Fibroblast of lung (primary cell): ENCODE measurements around the gene DYSF. TPM values are rescaled to one million over a fixed set of nuclear protein-coding genes. Genes with fewer than 3 reads are reported as not detected.

Experiments used
- DNase-seq, 2 donors: peaks; one replicate each; pipeline versions ENCODE4 v3.0.0 to v3.0.0-alpha.2; 2010; ENCODE audit warnings: low read depth in 2 of 2
- H2AFZ ChIP-seq: 2 replicates; pipeline ENCODE4 v1.5.1; 2012; ENCODE audit warnings: low read length, control low read depth, inconsistent platforms
- H3K27ac ChIP-seq: 2 replicates; pipeline ENCODE4 v1.5.1; 2011; ENCODE audit warnings: low read length, control low read depth; ENCODE audit not compliant: insufficient read depth
- H3K27me3 ChIP-seq: 2 replicates; pipeline ENCODE4 v1.5.1; 2011; ENCODE audit warnings: mild to moderate bottlenecking, low read length; ENCODE audit not compliant: control insufficient read depth, insufficient read depth
- H3K36me3 ChIP-seq: 2 replicates; pipeline ENCODE4 v1.5.1; 2011; ENCODE audit warnings: low read length; ENCODE audit not compliant: control insufficient read depth, insufficient read depth
- H3K4me1 ChIP-seq: 2 replicates; pipeline ENCODE4 v1.5.1; 2011; ENCODE audit warnings: low read length; ENCODE audit not compliant: control insufficient read depth, insufficient read depth; ENCODE audit errors: extremely low read depth
- H3K4me2 ChIP-seq: 2 replicates; pipeline ENCODE4 v1.5.1; 2011; ENCODE audit warnings: low read length, control low read depth; ENCODE audit not compliant: insufficient read depth; ENCODE audit errors: extremely low read depth
- H3K4me3 ChIP-seq, 4 experiments: fragments of 200-600 bp in 1 of 4; sonication (generic) in 1 of 4; replicated peaks in 1 of 4; 2 replicates each; pipeline ENCODE4 v1.5.1; 2011 to 2016; ENCODE audit warnings: low read length in 4 of 4, low read depth in 3 of 4, mild to moderate bottlenecking in 3 of 4, control low read depth in 2 of 4, inconsistent platforms in 1 of 4, mixed read lengths in 1 of 4; ENCODE audit not compliant: insufficient read depth in 1 of 4; ENCODE audit errors: control extremely low read depth in 1 of 4
- H3K79me2 ChIP-seq: 2 replicates; pipeline ENCODE4 v1.5.1; 2012; ENCODE audit warnings: mild to moderate bottlenecking, low read length, inconsistent platforms; ENCODE audit not compliant: control insufficient read depth, insufficient read depth
- H3K9ac ChIP-seq: 2 replicates; pipeline ENCODE4 v1.5.1; 2011; ENCODE audit warnings: mild to moderate bottlenecking, low read length, control low read depth; ENCODE audit not compliant: insufficient read depth
- H3K9me3 ChIP-seq: 2 replicates; pipeline ENCODE4 v1.5.1; 2012; ENCODE audit warnings: low read depth, low read length; ENCODE audit not compliant: control insufficient read depth, insufficient read depth
- H4K20me1 ChIP-seq: 2 replicates; pipeline ENCODE4 v1.5.1; 2011; ENCODE audit warnings: low read length; ENCODE audit not compliant: control insufficient read depth, insufficient read depth; ENCODE audit errors: extremely low read depth
- EZH2 ChIP-seq: IDR thresholded peaks from 2 replicates; pipeline ENCODE4 v1.5.1; 2012; ENCODE audit warnings: low read length, control low read depth, mild to moderate bottlenecking; ENCODE audit errors: missing control alignments
- polyA plus RNA-seq, 2 donors: library from polyadenylated mRNA; depleted of rRNA in 1 of 2; stranded (reverse) in 1 of 2; unstranded in 1 of 2; fragments of >200 nt; gene quantifications; 2 replicates each; pipeline ENCODE4 v1.2.1, GENCODE V29; 2011 to 2012; ENCODE audit warnings: missing spikeins in 1 of 2
- total RNA-seq: library from RNA; depleted of rRNA; stranded (reverse); fragments of >200 nt; gene quantifications from 2 replicates; pipeline ENCODE4 v1.2.1, GENCODE V29; 2014
- TF ChIP-seq, protein P1 (sequence below), 2 donors: IDR thresholded peaks in 1 of 2; conservative IDR thresholded peaks in 1 of 2; 1 replicate in 1 of 2; 2 replicates in 1 of 2; pipeline ENCODE4 v1.5.1; 2011 to 2012; ENCODE audit warnings: low read length in 2 of 2, control low read depth in 1 of 2, inconsistent platforms in 1 of 2, low read depth in 1 of 2, mild to moderate bottlenecking in 1 of 2

DYSF gene
- total and polyA plus RNA-seq, 2 donors (not counting 1 experiment from before 2014, with no cell fraction given): under 0.01 to 0.67 TPM

DNA sequence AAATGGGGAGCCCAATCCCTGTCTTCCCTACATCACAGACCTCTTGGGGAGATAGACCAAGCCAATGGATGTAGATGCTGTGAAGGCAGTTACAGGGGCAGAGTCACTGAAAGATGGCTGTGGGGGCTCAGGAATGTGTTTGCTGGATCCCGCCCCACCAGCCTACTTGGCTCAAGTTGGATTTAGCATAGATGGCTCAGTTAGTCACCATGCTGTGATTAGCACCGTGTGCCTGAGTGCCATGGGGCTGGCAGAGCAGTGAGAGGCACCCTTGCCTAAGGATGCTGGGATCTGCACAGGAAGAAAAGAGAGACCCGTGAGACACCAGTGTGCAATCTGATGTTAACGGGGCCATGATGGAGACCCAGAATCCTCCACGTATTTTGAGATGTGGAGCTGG lies 228.3 kb downstream of the DYSF start:
- no peak overlapping the region for H3K4me3 ChIP-seq
- no peak overlapping the region for H3K9ac ChIP-seq
- TF ChIP-seq, protein P1, sequence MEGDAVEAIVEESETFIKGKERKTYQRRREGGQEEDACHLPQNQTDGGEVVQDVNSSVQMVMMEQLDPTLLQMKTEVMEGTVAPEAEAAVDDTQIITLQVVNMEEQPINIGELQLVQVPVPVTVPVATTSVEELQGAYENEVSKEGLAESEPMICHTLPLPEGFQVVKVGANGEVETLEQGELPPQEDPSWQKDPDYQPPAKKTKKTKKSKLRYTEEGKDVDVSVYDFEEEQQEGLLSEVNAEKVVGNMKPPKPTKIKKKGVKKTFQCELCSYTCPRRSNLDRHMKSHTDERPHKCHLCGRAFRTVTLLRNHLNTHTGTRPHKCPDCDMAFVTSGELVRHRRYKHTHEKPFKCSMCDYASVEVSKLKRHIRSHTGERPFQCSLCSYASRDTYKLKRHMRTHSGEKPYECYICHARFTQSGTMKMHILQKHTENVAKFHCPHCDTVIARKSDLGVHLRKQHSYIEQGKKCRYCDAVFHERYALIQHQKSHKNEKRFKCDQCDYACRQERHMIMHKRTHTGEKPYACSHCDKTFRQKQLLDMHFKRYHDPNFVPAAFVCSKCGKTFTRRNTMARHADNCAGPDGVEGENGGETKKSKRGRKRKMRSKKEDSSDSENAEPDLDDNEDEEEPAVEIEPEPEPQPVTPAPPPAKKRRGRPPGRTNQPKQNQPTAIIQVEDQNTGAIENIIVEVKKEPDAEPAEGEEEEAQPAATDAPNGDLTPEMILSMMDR (conservative IDR thresholded peaks at IDR 0.05 in 1 of 2, IDR thresholded peaks at IDR 0.05 in 1 of 2; ENCODE audit: low read depth in 1 of 2, low read length in 2 of 2): no peak
- TF ChIP-seq EZH2: no peak
- DNase-seq: no peak
- no peak overlapping the region for H2AFZ ChIP-seq
- no peaks in the 10 kb centered on the region for H3K36me3 ChIP-seq
- H3K27me3 ChIP-seq: no peaks in the 10 kb centered on the region
- H3K9me3 ChIP-seq: no peaks in the 10 kb centered on the region
- no peak overlapping the region for H3K4me2 ChIP-seq
- H3K4me1 ChIP-seq: no peaks in the 10 kb centered on the region
- no peaks in the 10 kb centered on the region for H3K79me2 ChIP-seq
- H3K27ac ChIP-seq: no peak overlapping the region
- no peaks in the 10 kb centered on the region for H4K20me1 ChIP-seq

DNA sequence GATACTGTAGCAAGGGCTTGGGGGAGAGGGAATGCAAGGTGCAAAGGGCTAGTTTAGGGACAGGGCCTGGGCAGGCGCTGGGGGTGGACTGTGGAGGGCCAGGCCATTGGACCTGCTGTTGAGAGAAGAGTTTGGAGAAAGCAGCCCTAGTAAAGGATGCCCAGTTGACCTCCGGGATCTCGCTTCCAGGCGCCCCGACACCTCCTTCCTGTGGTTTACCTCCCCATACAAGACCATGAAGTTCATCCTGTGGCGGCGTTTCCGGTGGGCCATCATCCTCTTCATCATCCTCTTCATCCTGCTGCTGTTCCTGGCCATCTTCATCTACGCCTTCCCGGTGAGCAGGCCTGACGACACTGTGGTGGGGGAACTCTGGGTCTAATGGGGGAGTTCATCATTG lies 229.0 kb downstream of the DYSF start:
- no peak for TF ChIP-seq EZH2
- TF ChIP-seq, protein P1 (conservative IDR thresholded peaks at IDR 0.05 in 1 of 2, IDR thresholded peaks at IDR 0.05 in 1 of 2; ENCODE audit: low read depth in 1 of 2, low read length in 2 of 2): no peak
- no peaks in the 10 kb centered on the region for H3K27me3 ChIP-seq
- DNase-seq: no peak
- no peak overlapping the region for H3K9ac ChIP-seq
- H2AFZ ChIP-seq: no peak overlapping the region
- H3K4me3 ChIP-seq: no peak overlapping the region
- no peak overlapping the region for H3K4me2 ChIP-seq
- no peaks in the 10 kb centered on the region for H4K20me1 ChIP-seq
- H3K36me3 ChIP-seq: no peaks in the 10 kb centered on the region
- H3K9me3 ChIP-seq: no peaks in the 10 kb centered on the region
- H3K79me2 ChIP-seq: no peaks in the 10 kb centered on the region
- no peak overlapping the region for H3K27ac ChIP-seq
- no peaks in the 10 kb centered on the region for H3K4me1 ChIP-seq

DNA sequence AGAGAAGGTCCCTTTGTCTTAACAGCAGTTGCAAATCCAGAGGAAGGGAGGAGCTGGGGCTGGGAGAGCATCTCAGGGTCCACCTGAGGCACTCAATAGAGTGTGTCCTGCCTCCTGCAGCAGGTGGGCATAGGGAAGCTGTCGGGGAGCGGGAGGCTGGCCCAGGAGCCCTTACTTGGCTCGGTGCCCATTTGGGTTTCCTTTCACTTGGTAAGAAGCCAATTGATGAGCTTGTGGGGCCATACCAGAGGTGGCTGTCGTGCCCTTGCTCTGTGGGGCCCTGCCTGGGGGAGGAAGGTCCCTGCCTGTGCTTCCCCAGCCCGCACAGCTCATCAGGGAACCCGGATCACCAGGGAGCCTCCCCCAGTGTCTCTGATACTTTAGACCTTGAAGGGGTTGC lies 229.7 kb downstream of the DYSF start:
- Histone ChIP-seq H3K79me2 (no peaks in the 10 kb centered on the region), H3K4me2 (no peak overlapping the region), H3K27me3 (peaks cover 3% of the 10 kb centered on the region), H3K9ac (no peak overlapping the region), H3K36me3 (no peaks in the 10 kb centered on the region), H2AFZ (no peak overlapping the region), H3K4me1 (no peaks in the 10 kb centered on the region), H3K4me3 (no peak overlapping the region), H4K20me1 (no peaks in the 10 kb centered on the region), H3K9me3 (no peaks in the 10 kb centered on the region), H3K27ac (no peak overlapping the region)
- no peak for TF ChIP-seq EZH2
- TF ChIP-seq, protein P1 (conservative IDR thresholded peaks at IDR 0.05 in 1 of 2, IDR thresholded peaks at IDR 0.05 in 1 of 2; ENCODE audit: low read depth in 1 of 2, low read length in 2 of 2): no peak
- DNase-seq: no peak
